ENCODE data around the gene MYLK.

Gene MYLK

GRCh38 chr3:123587401-123587800 is 296.7 kb downstream of the MYLK start:
- TF ChIP-seq CTCF (IDR thresholded peaks at IDR 0.05; ENCODE audit: extremely low read depth, missing control alignments), result no peak
- DNase-seq (ENCODE audit: low spot score), result no peak

- no peak for TF ChIP-seq CTCF (IDR thresholded peaks at IDR 0.05; ENCODE audit: extremely low read depth, missing control alignments)
- no peak for DNase-seq (ENCODE audit: low spot score)
Measured at GRCh38 chr3:123586968-123587367, 297.2 kb downstream of the MYLK start.

GRCh38 chr3:123586131-123586530 is 298.0 kb downstream of the MYLK start:
- no peak for DNase-seq (ENCODE audit: low spot score)
- TF ChIP-seq CTCF (IDR thresholded peaks at IDR 0.05; ENCODE audit: extremely low read depth, missing control alignments), result no peak

- no peak for TF ChIP-seq CTCF (IDR thresholded peaks at IDR 0.05; ENCODE audit: extremely low read depth, missing control alignments)
- peak; percentile 95 for DNase-seq (ENCODE audit: low spot score)
Measured at GRCh38 chr3:123584988-123585937, 298.9 kb downstream of the MYLK start, which contains the start of gene HACD2. Gene HACD2 (minus strand): TSS chr3:123585053. CDS start chr3:123585027, 26 bp downstream.

- no peak for TF ChIP-seq CTCF (IDR thresholded peaks at IDR 0.05; ENCODE audit: extremely low read depth, missing control alignments)
- peak; percentile 61 for DNase-seq (ENCODE audit: low spot score)
Measured at GRCh38 chr3:123584284-123584987, 299.7 kb downstream of the MYLK start.

GRCh38 chr3:123583561-123583960 is 300.6 kb downstream of the MYLK start:
- DNase-seq (ENCODE audit: low spot score), result no peak
- no peak for TF ChIP-seq CTCF (IDR thresholded peaks at IDR 0.05; ENCODE audit: extremely low read depth, missing control alignments)

GRCh38 chr3:123582315-123582714 is 301.8 kb downstream of the MYLK start:
- no peak for DNase-seq (ENCODE audit: low spot score)
- no peak for TF ChIP-seq CTCF (IDR thresholded peaks at IDR 0.05; ENCODE audit: extremely low read depth, missing control alignments)

All from GM20000 (cell line).